BE2C (cell line): Measurements from ENCODE around the gene PGPEP1.
"Not testable (repeated sequence)": the region's sequence is repeated elsewhere in the genome, so short reads cannot be mapped to it uniquely, and the experiment has no call there.

Experiments
- DNase-seq: peaks from one replicate; pipeline ENCODE4 v3.0.0-alpha.2; 2020
- H3K27me3 ChIP-seq: fragments of 250-450 bp; sonication (Bioruptor Pico); 2 replicates; pipeline ENCODE4 v1.5.1; 2020; ENCODE audit warnings: mild to moderate bottlenecking
- H3K36me3 ChIP-seq: fragments of 250-450 bp; sonication (Bioruptor Pico); 2 replicates; pipeline ENCODE4 v1.5.1; 2020; ENCODE audit warnings: mild to moderate bottlenecking
- H3K4me1 ChIP-seq: fragments of 250-450 bp; sonication (Bioruptor Pico); 2 replicates; pipeline ENCODE4 v1.5.1; 2020
- H3K4me3 ChIP-seq: 2 replicates; pipeline ENCODE4 v1.5.1; 2011; ENCODE audit warnings: low read depth, low read length
- H3K9me3 ChIP-seq: fragments of 250-450 bp; sonication (Bioruptor Pico); 2 replicates; pipeline ENCODE4 v1.5.1; 2020
- TF ChIP-seq, protein P1 (sequence below): IDR thresholded peaks from 2 replicates; pipeline ENCODE4 v1.5.1; 2012; ENCODE audit warnings: mild to moderate bottlenecking, low read depth, low read length

PGPEP1 gene

DNA sequence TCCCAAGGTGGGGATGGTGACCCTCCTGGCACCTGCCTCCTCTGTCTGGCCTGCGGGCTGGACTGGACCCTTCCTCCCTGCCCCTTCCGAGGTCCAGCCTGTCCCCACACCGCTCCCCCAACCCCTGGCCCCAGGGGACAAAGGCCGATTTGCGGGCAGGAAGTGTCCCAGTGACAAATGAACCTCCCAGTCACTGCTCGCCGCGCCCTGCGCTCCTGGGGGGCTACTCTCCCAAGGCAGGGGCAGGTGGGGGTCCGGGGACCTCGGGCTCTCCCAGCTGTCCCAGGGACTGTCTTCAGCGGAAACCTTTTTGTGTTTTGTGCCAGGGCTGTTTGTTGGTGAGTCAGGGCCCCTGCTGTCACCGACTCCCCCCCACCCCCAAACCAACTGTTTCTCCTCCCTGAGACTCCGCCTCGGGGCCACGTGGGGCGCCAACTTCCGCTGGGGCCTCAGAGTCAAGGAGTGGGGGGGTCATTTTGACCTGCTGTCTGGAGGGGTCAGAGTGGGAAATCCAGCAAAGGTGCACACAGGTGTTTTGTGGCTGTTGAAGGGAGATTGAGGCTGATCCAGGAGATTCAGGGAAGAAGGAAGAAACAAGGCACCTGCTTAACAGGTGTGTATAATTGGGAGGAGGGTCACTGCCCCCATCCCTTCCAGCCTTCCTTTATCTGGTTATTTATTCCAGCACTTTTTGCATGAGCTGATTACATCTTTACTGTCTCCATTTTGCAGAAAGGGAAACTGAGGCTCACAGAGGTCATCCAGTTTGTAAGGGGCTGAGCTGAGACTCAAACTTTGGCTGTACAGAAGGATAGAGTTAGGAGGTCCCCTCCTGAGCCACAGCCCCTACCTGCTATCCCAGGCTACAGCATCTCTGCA, 831 bp downstream of the PGPEP1 start:
- TF ChIP-seq, protein P1, sequence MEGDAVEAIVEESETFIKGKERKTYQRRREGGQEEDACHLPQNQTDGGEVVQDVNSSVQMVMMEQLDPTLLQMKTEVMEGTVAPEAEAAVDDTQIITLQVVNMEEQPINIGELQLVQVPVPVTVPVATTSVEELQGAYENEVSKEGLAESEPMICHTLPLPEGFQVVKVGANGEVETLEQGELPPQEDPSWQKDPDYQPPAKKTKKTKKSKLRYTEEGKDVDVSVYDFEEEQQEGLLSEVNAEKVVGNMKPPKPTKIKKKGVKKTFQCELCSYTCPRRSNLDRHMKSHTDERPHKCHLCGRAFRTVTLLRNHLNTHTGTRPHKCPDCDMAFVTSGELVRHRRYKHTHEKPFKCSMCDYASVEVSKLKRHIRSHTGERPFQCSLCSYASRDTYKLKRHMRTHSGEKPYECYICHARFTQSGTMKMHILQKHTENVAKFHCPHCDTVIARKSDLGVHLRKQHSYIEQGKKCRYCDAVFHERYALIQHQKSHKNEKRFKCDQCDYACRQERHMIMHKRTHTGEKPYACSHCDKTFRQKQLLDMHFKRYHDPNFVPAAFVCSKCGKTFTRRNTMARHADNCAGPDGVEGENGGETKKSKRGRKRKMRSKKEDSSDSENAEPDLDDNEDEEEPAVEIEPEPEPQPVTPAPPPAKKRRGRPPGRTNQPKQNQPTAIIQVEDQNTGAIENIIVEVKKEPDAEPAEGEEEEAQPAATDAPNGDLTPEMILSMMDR: no peak
- Histone ChIP-seq H3K4me1 (no peaks in the 10 kb centered on the region; the same call in 1 of the 2 replicates), H3K27me3 (peaks cover 9% of the 10 kb centered on the region; the same call in 1 of the 2 replicates), H3K9me3 (no peaks in the 10 kb centered on the region), H3K36me3 (no peaks in the 10 kb centered on the region), H3K4me3 (peak overlapping the region; percentile 55)
- no peak for DNase-seq

- H3K4me1 ChIP-seq: no peaks in the 10 kb centered on the region; the same call in 1 of the 2 replicates
- H3K27me3 ChIP-seq: peaks cover 9% of the 10 kb centered on the region; the same call in 1 of the 2 replicates
- TF ChIP-seq, protein P1: no peak
- no peaks in the 10 kb centered on the region for H3K36me3 ChIP-seq
- no peak for DNase-seq
- H3K4me3 ChIP-seq: no peak overlapping the region
- no peaks in the 10 kb centered on the region for H3K9me3 ChIP-seq
Observed at GRCh38 chr19:18342090-18342632, 1.8 kb downstream of the PGPEP1 start.

DNA sequence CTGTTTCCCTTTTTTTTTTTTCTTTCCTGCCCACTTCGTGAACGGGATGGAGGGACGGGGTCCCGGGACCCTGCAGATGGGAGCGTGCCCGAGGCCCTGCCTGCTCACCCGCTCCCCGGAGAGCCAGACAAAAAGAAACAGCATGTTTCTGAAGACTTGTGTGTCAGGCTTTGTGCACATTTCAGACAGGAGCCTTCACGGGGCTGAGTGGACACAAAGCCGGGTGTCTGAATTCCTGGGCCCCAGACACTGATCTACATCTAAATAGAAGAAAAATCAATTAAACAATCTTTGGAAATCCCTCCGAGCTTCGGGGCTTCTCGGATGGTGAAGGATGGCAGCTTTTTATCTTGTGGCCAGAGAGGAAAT, 4.2 kb downstream of the PGPEP1 start:
- Histone ChIP-seq H3K9me3 (no peaks in the 10 kb centered on the region), H3K4me3 (no peak overlapping the region), H3K27me3 (peaks cover 18% of the 10 kb centered on the region), H3K36me3 (no peaks in the 10 kb centered on the region), H3K4me1 (no peaks in the 10 kb centered on the region; the same call in 1 of the 2 replicates)
- TF ChIP-seq, protein P1: no peak
- DNase-seq: no peak

GRCh38 chr19:18345296-18345695, 4.9 kb downstream of the PGPEP1 start:
- no peaks in the 10 kb centered on the region for H3K9me3 ChIP-seq
- DNase-seq: no peak
- H3K4me3 ChIP-seq: no peak overlapping the region
- peaks cover 16% of the 10 kb centered on the region for H3K27me3 ChIP-seq
- TF ChIP-seq, protein P1: no peak
- no peaks in the 10 kb centered on the region for H3K36me3 ChIP-seq
- no peaks in the 10 kb centered on the region; the same call in 1 of the 2 replicates for H3K4me1 ChIP-seq

DNA sequence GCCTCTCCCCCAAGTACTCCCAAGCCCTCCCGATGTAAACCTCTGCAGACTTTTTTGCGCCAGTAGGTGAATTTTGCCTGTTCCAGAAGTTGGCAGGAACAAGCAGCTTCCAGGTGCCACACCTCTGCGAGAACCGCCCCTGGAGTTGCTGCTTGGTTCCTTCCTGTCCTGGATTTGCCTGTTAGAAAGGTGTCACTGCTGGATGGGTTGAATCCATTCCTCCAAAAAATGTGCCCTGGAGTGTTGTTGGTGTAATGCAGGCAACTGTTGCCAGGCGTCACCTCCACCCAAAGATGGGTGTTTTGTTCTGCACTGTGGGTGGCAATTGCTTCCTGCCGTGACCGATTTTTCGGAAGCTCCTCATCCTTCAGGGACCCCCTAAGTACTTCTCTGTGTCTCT, 5.7 kb downstream of the PGPEP1 start:
- Histone ChIP-seq H3K4me3 (no peak overlapping the region), H3K27me3 (peaks cover 9% of the 10 kb centered on the region), H3K36me3 (no peaks in the 10 kb centered on the region), H3K4me1 (no peaks in the 10 kb centered on the region; the same call in 1 of the 2 replicates), H3K9me3 (no peaks in the 10 kb centered on the region)
- DNase-seq: no peak
- TF ChIP-seq, protein P1: 0 out of 2 replicates have a peak, but pooled peaks have one; percentile 2

GRCh38 chr19:18348171-18348570, 7.8 kb downstream of the PGPEP1 start:
- Histone ChIP-seq H3K4me1 (no peaks in the 10 kb centered on the region), H3K36me3 (no peaks in the 10 kb centered on the region), H3K4me3 (no peak overlapping the region), H3K27me3 (peaks cover 9% of the 10 kb centered on the region), H3K9me3 (no peaks in the 10 kb centered on the region)
- no peak for DNase-seq
- TF ChIP-seq, protein P1: no peak

DNA sequence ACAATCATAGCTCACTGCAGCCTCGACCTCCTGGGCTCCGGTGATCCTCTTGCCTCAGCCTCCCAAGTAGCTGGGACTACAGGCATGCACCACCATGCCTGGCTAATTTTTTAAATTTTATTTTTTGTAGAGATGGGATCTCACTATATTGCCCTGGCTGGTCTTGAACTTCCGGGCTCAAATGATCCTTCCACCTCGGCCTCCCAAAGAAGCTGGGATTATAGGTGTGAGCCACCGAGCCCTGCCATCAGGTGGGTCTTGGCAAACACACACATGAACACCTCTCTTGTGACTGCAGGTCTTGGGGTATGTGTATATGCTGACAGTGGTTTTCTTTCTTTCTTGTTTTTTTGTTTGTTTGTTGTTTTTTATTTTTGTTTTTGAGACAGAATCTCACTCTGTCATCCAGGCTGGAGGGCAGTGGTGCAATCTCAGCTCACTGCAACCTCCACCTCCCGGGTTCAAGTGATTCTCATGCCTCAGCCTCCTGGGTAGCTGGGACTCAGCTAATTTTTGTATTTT, 8.5 kb downstream of the PGPEP1 start:
- H3K36me3 ChIP-seq, H3K9me3 ChIP-seq, DNase-seq, H3K4me3 ChIP-seq, H3K27me3 ChIP-seq, H3K4me1 ChIP-seq: not testable (repeated sequence)
